ENCODE results near the gene DSCAM.

DSCAM gene

GRCh38 chr21:40833184-40833583 is 13.8 kb downstream of the DSCAM start:
- no peak for TF ChIP-seq TAF1 (IDR thresholded peaks at IDR 0.05; ENCODE audit: low read depth)
- TF ChIP-seq EP300 (IDR thresholded peaks at IDR 0.05; ENCODE audit: borderline replicate concordance) = no peak
- no peak for TF ChIP-seq RAD21 (IDR thresholded peaks at IDR 0.05; ENCODE audit: low read depth)
- TF ChIP-seq NFIC (IDR thresholded peaks at IDR 0.05) = no peak
- no peak for TF ChIP-seq MAX (IDR thresholded peaks at IDR 0.05)
- no peak for TF ChIP-seq CREB1 (IDR thresholded peaks at IDR 0.05; ENCODE audit: low read depth)
- TF ChIP-seq CEBPB (IDR thresholded peaks at IDR 0.05) = no peak

GRCh38 chr21:40832316-40832715 is 14.6 kb downstream of the DSCAM start:
- no peak for TF ChIP-seq TAF1 (IDR thresholded peaks at IDR 0.05; ENCODE audit: low read depth)
- TF ChIP-seq EGR1 (IDR thresholded peaks at IDR 0.05) = no peak
- TF ChIP-seq TCF12 (IDR thresholded peaks at IDR 0.05; ENCODE audit: low read depth) = no peak
- no peak for TF ChIP-seq TEAD4 (IDR thresholded peaks at IDR 0.05)
- TF ChIP-seq EP300 (IDR thresholded peaks at IDR 0.05; ENCODE audit: borderline replicate concordance) = no peak
- TF ChIP-seq CREB1 (IDR thresholded peaks at IDR 0.05; ENCODE audit: low read depth) = no peak
- TF ChIP-seq YY1 (IDR thresholded peaks at IDR 0.05; ENCODE audit: low read depth) = no peak
- no peak for TF ChIP-seq ZBTB7A (IDR thresholded peaks at IDR 0.05; ENCODE audit: low read depth)
- no peak for TF ChIP-seq MAX (IDR thresholded peaks at IDR 0.05)
- TF ChIP-seq USF1 (IDR thresholded peaks at IDR 0.05) = no peak
- no peak for TF ChIP-seq REST (IDR thresholded peaks at IDR 0.05; ENCODE audit: low read depth)
- no peak for TF ChIP-seq NFIC (IDR thresholded peaks at IDR 0.05)
- TF ChIP-seq CEBPB (IDR thresholded peaks at IDR 0.05) = no peak
- no peak for TF ChIP-seq RAD21 (IDR thresholded peaks at IDR 0.05; ENCODE audit: low read depth)
- no peak for TF ChIP-seq FOXM1 (IDR thresholded peaks at IDR 0.05; ENCODE audit: borderline replicate concordance, low read depth)

- TF ChIP-seq CREB1 (IDR thresholded peaks at IDR 0.05; ENCODE audit: low read depth) = no peak
- no peak for TF ChIP-seq EP300 (IDR thresholded peaks at IDR 0.05; ENCODE audit: borderline replicate concordance)
- no peak for TF ChIP-seq TAF1 (IDR thresholded peaks at IDR 0.05; ENCODE audit: low read depth)
Measured at GRCh38 chr21:40830836-40831235, 16.1 kb downstream of the DSCAM start.

- TF ChIP-seq RAD21 (IDR thresholded peaks at IDR 0.05; ENCODE audit: low read depth) (no peak), EGR1 (IDR thresholded peaks at IDR 0.05) (no peak), YY1 (IDR thresholded peaks at IDR 0.05; ENCODE audit: low read depth) (no peak), CEBPB (IDR thresholded peaks at IDR 0.05) (no peak), ZBTB7A (IDR thresholded peaks at IDR 0.05; ENCODE audit: low read depth) (no peak), USF1 (IDR thresholded peaks at IDR 0.05) (no peak), REST (IDR thresholded peaks at IDR 0.05; ENCODE audit: low read depth) (no peak), EP300 (IDR thresholded peaks at IDR 0.05; ENCODE audit: borderline replicate concordance) (no peak), TAF1 (IDR thresholded peaks at IDR 0.05; ENCODE audit: low read depth) (no peak), NFIC (IDR thresholded peaks at IDR 0.05) (no peak), TEAD4 (IDR thresholded peaks at IDR 0.05) (no peak), MAX (IDR thresholded peaks at IDR 0.05) (no peak), TCF12 (IDR thresholded peaks at IDR 0.05; ENCODE audit: low read depth) (no peak), CREB1 (IDR thresholded peaks at IDR 0.05; ENCODE audit: low read depth) (no peak), FOXM1 (IDR thresholded peaks at IDR 0.05; ENCODE audit: borderline replicate concordance, low read depth) (no peak)
Measured at GRCh38 chr21:40829791-40830190, 17.2 kb downstream of the DSCAM start.

- TF ChIP-seq TEAD4 (IDR thresholded peaks at IDR 0.05) = no peak
- TF ChIP-seq ZBTB7A (IDR thresholded peaks at IDR 0.05; ENCODE audit: low read depth) = no peak
- no peak for TF ChIP-seq EGR1 (IDR thresholded peaks at IDR 0.05)
- no peak for TF ChIP-seq NFIC (IDR thresholded peaks at IDR 0.05)
- TF ChIP-seq RAD21 (IDR thresholded peaks at IDR 0.05; ENCODE audit: low read depth) = no peak
Measured at GRCh38 chr21:40829308-40829707, 17.6 kb downstream of the DSCAM start.

- TF ChIP-seq CEBPB (IDR thresholded peaks at IDR 0.05) = no peak
- no peak for TF ChIP-seq TAF1 (IDR thresholded peaks at IDR 0.05; ENCODE audit: low read depth)
- no peak for TF ChIP-seq TEAD4 (IDR thresholded peaks at IDR 0.05)
- no peak for TF ChIP-seq RAD21 (IDR thresholded peaks at IDR 0.05; ENCODE audit: low read depth)
Measured at GRCh38 chr21:40827509-40827908, 19.4 kb downstream of the DSCAM start.

Measured in Ishikawa (cell line).